Mesodermal cell (in vitro differentiated cells): Measurements from ENCODE around the gene RGS17.
"Not testable (repeated sequence)": the region's sequence is repeated elsewhere in the genome, so short reads cannot be mapped to it uniquely, and the experiment has no call there.

Experiments
- H3K27ac ChIP-seq: 2 replicates; pipeline ENCODE4 v1.7.0; 2013; ENCODE audit warnings: mild to moderate bottlenecking, low read depth, low read length, moderate library complexity; ENCODE audit not compliant: severe bottlenecking
- H3K36me3 ChIP-seq: 2 replicates; pipeline ENCODE4 v1.7.1; 2013; ENCODE audit warnings: mild to moderate bottlenecking, low read length, moderate library complexity; ENCODE audit not compliant: control insufficient read depth, insufficient read depth
- H3K4me1 ChIP-seq: one replicate; pipeline ENCODE4 v1.7.1; 2013; ENCODE audit warnings: mild to moderate bottlenecking, low read length; ENCODE audit not compliant: insufficient read depth, control insufficient read depth, poor library complexity, severe bottlenecking
- H3K4me3 ChIP-seq: 2 replicates; pipeline ENCODE4 v1.7.0; 2013; ENCODE audit warnings: low read length, control low read depth, mild to moderate bottlenecking; ENCODE audit not compliant: insufficient read depth, poor library complexity, severe bottlenecking; ENCODE audit errors: extremely low read depth
- H3K9me3 ChIP-seq: 2 replicates; pipeline ENCODE4 v1.7.1; 2013; ENCODE audit warnings: mild to moderate bottlenecking, low read length, moderate library complexity; ENCODE audit not compliant: control insufficient read depth
- WGBS, 2 experiments: methylation state at CpG; one replicate each; pipeline ENCODE4 v1.1.5; 2013; ENCODE audit warnings: missing lambda C conversion rate in 2 of 2; ENCODE audit not compliant: insufficient coverage in 2 of 2; 5-methylcytosine and 5-hydroxymethylcytosine counted together

RGS17 gene

GRCh38 chr6:152993431-152993830 lies 137.7 kb downstream of the RGS17 start:
- no peaks in the 10 kb centered on the region for H3K9me3 ChIP-seq
- no peaks in the 10 kb centered on the region for H3K4me1 ChIP-seq
- no peak overlapping the region for H3K27ac ChIP-seq
- peaks cover 49% of the 10 kb centered on the region for H3K36me3 ChIP-seq
- no peak overlapping the region for H3K4me3 ChIP-seq

- Histone ChIP-seq H3K4me3 (no peak overlapping the region), H3K4me1 (no peaks in the 10 kb centered on the region), H3K27ac (no peak overlapping the region), H3K36me3 (peaks cover 34% of the 10 kb centered on the region), H3K9me3 (no peaks in the 10 kb centered on the region)
- WGBS, 2 experiments: 100% methylated on average over 2 of the region's 2 CpGs; no CpG with 5 or more reads in 1 of the 2 experiments
Observed at GRCh38 chr6:152986978-152987377, 144.1 kb downstream of the RGS17 start.

GRCh38 chr6:152985300-152985699 lies 145.8 kb downstream of the RGS17 start:
- H3K27ac ChIP-seq, H3K4me1 ChIP-seq, H3K4me3 ChIP-seq, H3K9me3 ChIP-seq: not testable (repeated sequence)
- WGBS, 2 experiments: 97 to 100% methylated on average over 5 to 10 of the region's 11 CpGs
- peaks cover 24% of the 10 kb centered on the region for H3K36me3 ChIP-seq

- H3K4me1 ChIP-seq: no peaks in the 10 kb centered on the region
- 11 to 17% methylated on average over 5 of the region's 7 CpGs for WGBS, 2 experiments
- H3K9me3 ChIP-seq: no peaks in the 10 kb centered on the region
- peaks cover 21% of the 10 kb centered on the region for H3K36me3 ChIP-seq
- peak overlapping the region; percentile 95 for H3K4me3 ChIP-seq
- peak overlapping the region; percentile 89 for H3K27ac ChIP-seq
Observed at GRCh38 chr6:152984513-152984872, 146.6 kb downstream of the RGS17 start.

- Histone ChIP-seq H3K4me1 (no peaks in the 10 kb centered on the region), H3K27ac (peak overlapping the region; percentile 89), H3K4me3 (peak overlapping the region; percentile 95), H3K36me3 (peaks cover 21% of the 10 kb centered on the region), H3K9me3 (no peaks in the 10 kb centered on the region)
- 0 to 1% methylated on average over 8 to 23 of the region's 38 CpGs for WGBS, 2 experiments
Observed at GRCh38 chr6:152983637-152984512, 147.2 kb downstream of the RGS17 start.

- Histone ChIP-seq H3K36me3 (peaks cover 27% of the 10 kb centered on the region), H3K4me1 (no peaks in the 10 kb centered on the region), H3K4me3 (peak within 1 kb of the TSS; percentile 95), H3K27ac (peak within 1 kb of the TSS; percentile 89), H3K9me3 (no peaks in the 10 kb centered on the region)
- 0% methylated on average over 47 to 60 of the region's 66 CpGs for WGBS, 2 experiments
Observed at GRCh38 chr6:152982904-152983636, 148.0 kb downstream of the RGS17 start, which contains the start of gene FBXO5. FBXO5 (minus strand) TSS chr6:152983041; CDS start chr6:152982959, 82 bp downstream.

- Histone ChIP-seq H3K27ac (no peak overlapping the region), H3K9me3 (no peaks in the 10 kb centered on the region), H3K4me1 (peaks cover 6% of the 10 kb centered on the region), H3K4me3 (peak overlapping the region; percentile 95), H3K36me3 (peaks cover 34% of the 10 kb centered on the region)
- WGBS, 2 experiments: 1% methylated on average over 24 to 48 of the region's 71 CpGs
Observed at GRCh38 chr6:152981989-152982903, 148.8 kb downstream of the RGS17 start.

- Histone ChIP-seq H3K27ac (no peak overlapping the region), H3K9me3 (no peaks in the 10 kb centered on the region), H3K4me3 (peak overlapping the region; percentile 95), H3K4me1 (peaks cover 14% of the 10 kb centered on the region), H3K36me3 (peaks cover 35% of the 10 kb centered on the region)
- WGBS, 2 experiments: no CpG with 5 or more reads among the region's 2 CpGs
Observed at GRCh38 chr6:152981219-152981618, 149.9 kb downstream of the RGS17 start.

GRCh38 chr6:152980656-152981055 lies 150.4 kb downstream of the RGS17 start:
- peaks cover 35% of the 10 kb centered on the region for H3K36me3 ChIP-seq
- no CpG with 5 or more reads among the region's 1 CpG for WGBS, 2 experiments
- H3K4me3 ChIP-seq: peak overlapping the region; percentile 95
- no peaks in the 10 kb centered on the region for H3K9me3 ChIP-seq
- H3K4me1 ChIP-seq: peaks cover 14% of the 10 kb centered on the region
- H3K27ac ChIP-seq: no peak overlapping the region

- WGBS, 2 experiments: no CpG with 5 or more reads among the region's 1 CpG
- no peak overlapping the region for H3K27ac ChIP-seq
- H3K9me3 ChIP-seq: no peaks in the 10 kb centered on the region
- H3K4me3 ChIP-seq: no peak overlapping the region
- peaks cover 45% of the 10 kb centered on the region for H3K36me3 ChIP-seq
- H3K4me1 ChIP-seq: peaks cover 14% of the 10 kb centered on the region
Observed at GRCh38 chr6:152979116-152979515, 152.0 kb downstream of the RGS17 start.
